Prostate gland (tissue), 2 donors: ENCODE data around the gene SLC17A2. TPM values are rescaled to one million over a fixed set of nuclear protein-coding genes. Genes with fewer than 3 reads are reported as not detected.

ENCODE experiments used
- DNase-seq: peaks from one replicate; pipeline ENCODE4 v3.0.0-alpha.2; 2019; ENCODE audit warnings: low spot score
- H3K27ac ChIP-seq, 2 donors: fragments of 200-600 bp; sonication (generic); 2 replicates each; pipeline ENCODE4 v1.5.1; 2017 to 2019
- H3K27me3 ChIP-seq: fragments of 200-600 bp; sonication (generic); replicated peaks from 2 replicates; pipeline ENCODE4 v1.5.1; 2019; ENCODE audit not compliant: insufficient read depth
- H3K36me3 ChIP-seq, 2 donors: fragments of 200-600 bp; sonication (generic); 1 replicate in 1 of 2; 2 replicates in 1 of 2; pipeline versions ENCODE4 v1.5.1 to v1.8.1; 2017 to 2019
- H3K4me1 ChIP-seq: fragments of 200-600 bp; sonication (generic); replicated peaks from 2 replicates; pipeline ENCODE4 v1.5.1; 2019
- H3K4me3 ChIP-seq, 2 donors: fragments of 200-600 bp; sonication (generic); 2 replicates each; pipeline ENCODE4 v1.5.1; 2017 to 2019
- H3K9me3 ChIP-seq: fragments of 200-600 bp; sonication (generic); 2 replicates; pipeline ENCODE4 v1.5.1; 2017
- POLR2A ChIP-seq: fragments of 450-650 bp; IDR thresholded peaks from one replicate; pipeline ENCODE4 v1.6.1; 2016; ENCODE audit warnings: antibody characterized with exemption, mild to moderate bottlenecking
- POLR2AphosphoS5 ChIP-seq: sonication (generic); formaldehyde crosslinking; IDR thresholded peaks from one replicate; pipeline ENCODE4 v1.6.1; 2017; ENCODE audit warnings: antibody characterized with exemption
- WGBS: methylation state at CpG from one replicate; pipeline ENCODE4 v1.1.5; 2018; 5-methylcytosine and 5-hydroxymethylcytosine counted together
- intact Hi-C: fragments of 100-400 bp; cut with DNase I; formaldehyde crosslinking; loops from one replicate; pipeline ENCODE4 v1.14.2; 2022
- total RNA-seq, 2 donors: library from RNA; depleted of rRNA; stranded (reverse); fragments of >200 nt; gene quantifications; one replicate each; pipeline ENCODE4 v1.1.0, GENCODE V29; 2016
- TF ChIP-seq, protein P1 (sequence below), 4 experiments: fragments of 200-600 bp in 2 of 4; fragments of 450-650 bp in 2 of 4; sonication (generic) in 2 of 4; IDR thresholded peaks; 1 replicate in 3 of 4; 2 replicates in 1 of 4; pipeline ENCODE4 v1.5.1; 2016 to 2019; ENCODE audit warnings: antibody characterized with exemption in 4 of 4, mild to moderate bottlenecking in 2 of 4, moderate library complexity in 2 of 4

SLC17A2 gene
- total RNA-seq, 2 donors from 2014 or later = not detected

DNA sequence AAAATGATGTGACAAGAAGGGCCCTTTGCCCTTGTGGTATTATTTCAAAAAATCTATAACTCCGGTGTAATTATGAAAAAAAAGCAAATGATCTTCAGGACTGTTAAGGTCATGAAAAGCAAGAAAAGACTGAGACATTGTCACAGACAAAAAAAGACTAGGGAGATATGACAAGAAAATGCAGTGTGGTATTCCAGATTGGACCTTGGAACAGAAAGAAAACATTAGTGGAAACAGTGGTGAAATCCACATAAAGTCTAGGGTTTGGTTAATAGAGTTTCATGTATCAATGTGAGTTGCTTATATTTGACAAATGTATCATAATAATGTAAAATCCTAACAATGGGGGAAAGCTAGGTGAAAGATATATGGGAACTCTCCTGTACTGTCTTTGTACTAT is 29.6 kb downstream of the SLC17A2 start:
- Histone ChIP-seq H3K4me1 (no peaks in the 10 kb centered on the region), H3K4me3 (no peak overlapping the region), H3K9me3 (no peaks in the 10 kb centered on the region), H3K36me3 (no peaks in the 10 kb centered on the region), H3K27me3 (no peaks in the 10 kb centered on the region), H3K27ac (no peak overlapping the region)
- intact Hi-C loops = no loop called here
- TF ChIP-seq, protein P1, sequence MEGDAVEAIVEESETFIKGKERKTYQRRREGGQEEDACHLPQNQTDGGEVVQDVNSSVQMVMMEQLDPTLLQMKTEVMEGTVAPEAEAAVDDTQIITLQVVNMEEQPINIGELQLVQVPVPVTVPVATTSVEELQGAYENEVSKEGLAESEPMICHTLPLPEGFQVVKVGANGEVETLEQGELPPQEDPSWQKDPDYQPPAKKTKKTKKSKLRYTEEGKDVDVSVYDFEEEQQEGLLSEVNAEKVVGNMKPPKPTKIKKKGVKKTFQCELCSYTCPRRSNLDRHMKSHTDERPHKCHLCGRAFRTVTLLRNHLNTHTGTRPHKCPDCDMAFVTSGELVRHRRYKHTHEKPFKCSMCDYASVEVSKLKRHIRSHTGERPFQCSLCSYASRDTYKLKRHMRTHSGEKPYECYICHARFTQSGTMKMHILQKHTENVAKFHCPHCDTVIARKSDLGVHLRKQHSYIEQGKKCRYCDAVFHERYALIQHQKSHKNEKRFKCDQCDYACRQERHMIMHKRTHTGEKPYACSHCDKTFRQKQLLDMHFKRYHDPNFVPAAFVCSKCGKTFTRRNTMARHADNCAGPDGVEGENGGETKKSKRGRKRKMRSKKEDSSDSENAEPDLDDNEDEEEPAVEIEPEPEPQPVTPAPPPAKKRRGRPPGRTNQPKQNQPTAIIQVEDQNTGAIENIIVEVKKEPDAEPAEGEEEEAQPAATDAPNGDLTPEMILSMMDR (IDR thresholded peaks at IDR 0.05) = no peak
- TF ChIP-seq POLR2AphosphoS5 (no peak), POLR2A (no peak)
- WGBS = 41% methylated on average over 1 of the region's 1 CpG
- no peak for DNase-seq

DNA sequence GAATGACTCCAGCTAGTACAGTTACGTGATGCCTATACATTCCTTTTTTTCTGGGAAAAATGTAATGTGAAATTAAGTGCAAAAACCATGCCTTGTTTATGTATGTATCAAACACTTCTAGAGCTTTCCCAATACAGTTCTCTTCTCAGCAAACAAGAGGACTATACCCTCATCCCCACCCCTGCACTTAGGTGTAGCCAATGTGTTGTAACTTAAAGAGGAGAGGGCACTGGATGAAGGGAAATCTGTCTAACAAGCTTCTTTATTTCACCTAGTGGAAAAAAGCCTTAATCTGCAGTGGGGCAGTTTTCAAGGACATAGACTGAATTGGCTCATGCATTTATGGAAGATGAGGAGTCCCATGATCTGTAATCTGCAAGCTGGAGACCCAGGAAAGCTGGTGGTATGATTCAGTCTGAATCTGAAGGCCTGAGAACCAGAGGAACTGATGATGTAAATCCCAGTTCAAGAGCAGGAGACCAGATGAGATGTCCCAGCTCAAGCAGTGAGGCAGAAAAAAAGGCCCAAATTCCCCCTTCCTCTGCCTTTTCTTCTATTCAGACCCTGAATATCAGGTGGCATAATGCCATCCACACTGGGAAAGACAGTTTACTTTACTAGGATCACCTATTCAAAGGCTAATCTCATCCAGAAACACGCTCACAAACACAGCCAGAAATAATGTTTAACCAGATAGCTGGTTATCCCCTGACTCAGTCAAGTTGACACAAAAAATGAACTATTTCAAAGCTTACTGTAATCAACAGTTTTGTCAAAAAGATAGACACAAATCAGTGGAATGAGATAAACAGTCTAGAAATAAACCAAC is 30.7 kb downstream of the SLC17A2 start:
- Histone ChIP-seq H3K27ac (no peak overlapping the region), H3K4me3 (no peak overlapping the region), H3K36me3 (no peaks in the 10 kb centered on the region), H3K9me3 (no peaks in the 10 kb centered on the region), H3K27me3 (no peaks in the 10 kb centered on the region), H3K4me1 (no peaks in the 10 kb centered on the region)
- TF ChIP-seq, protein P1 (IDR thresholded peaks at IDR 0.05) = no peak
- TF ChIP-seq POLR2A = no peak
- no peak for TF ChIP-seq POLR2AphosphoS5
- WGBS = 98% methylated on average over 2 of the region's 2 CpGs
- DNase-seq = no peak
- intact Hi-C loops = loop anchor here (10.0 kb wide), 1 partner anchor 675 kb away; no protein-coding TSS in a partner anchor

DNA sequence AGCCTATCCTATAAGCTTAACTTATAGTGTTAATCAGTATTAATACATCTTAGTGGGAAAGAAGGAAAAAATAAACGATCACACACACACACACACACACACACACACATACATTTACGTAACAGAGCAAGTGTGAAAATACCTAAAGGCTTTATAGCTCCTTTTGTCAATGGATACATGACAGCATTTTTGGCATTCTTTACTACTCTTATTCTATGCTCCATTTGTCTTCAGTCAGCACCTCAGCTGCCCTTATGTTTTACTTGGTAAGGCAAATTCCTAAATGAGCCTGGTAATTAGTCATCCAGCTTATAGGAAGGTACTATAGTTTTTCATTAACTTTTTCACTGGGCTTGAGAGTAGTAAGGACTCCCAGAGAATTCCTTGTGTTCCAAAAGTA is 31.4 kb downstream of the SLC17A2 start:
- Histone ChIP-seq H3K36me3 (no peaks in the 10 kb centered on the region), H3K4me1 (no peaks in the 10 kb centered on the region), H3K27me3 (no peaks in the 10 kb centered on the region), H3K4me3 (no peak overlapping the region), H3K9me3 (no peaks in the 10 kb centered on the region), H3K27ac (no peak overlapping the region)
- intact Hi-C loops = loop anchor here (10.0 kb wide), 1 partner anchor 674 kb away; no protein-coding TSS in a partner anchor
- TF ChIP-seq POLR2A (no peak), POLR2AphosphoS5 (no peak)
- TF ChIP-seq, protein P1 (IDR thresholded peaks at IDR 0.05) = no peak
- DNase-seq = no peak
- 72% methylated on average over 2 of the region's 2 CpGs for WGBS

DNA sequence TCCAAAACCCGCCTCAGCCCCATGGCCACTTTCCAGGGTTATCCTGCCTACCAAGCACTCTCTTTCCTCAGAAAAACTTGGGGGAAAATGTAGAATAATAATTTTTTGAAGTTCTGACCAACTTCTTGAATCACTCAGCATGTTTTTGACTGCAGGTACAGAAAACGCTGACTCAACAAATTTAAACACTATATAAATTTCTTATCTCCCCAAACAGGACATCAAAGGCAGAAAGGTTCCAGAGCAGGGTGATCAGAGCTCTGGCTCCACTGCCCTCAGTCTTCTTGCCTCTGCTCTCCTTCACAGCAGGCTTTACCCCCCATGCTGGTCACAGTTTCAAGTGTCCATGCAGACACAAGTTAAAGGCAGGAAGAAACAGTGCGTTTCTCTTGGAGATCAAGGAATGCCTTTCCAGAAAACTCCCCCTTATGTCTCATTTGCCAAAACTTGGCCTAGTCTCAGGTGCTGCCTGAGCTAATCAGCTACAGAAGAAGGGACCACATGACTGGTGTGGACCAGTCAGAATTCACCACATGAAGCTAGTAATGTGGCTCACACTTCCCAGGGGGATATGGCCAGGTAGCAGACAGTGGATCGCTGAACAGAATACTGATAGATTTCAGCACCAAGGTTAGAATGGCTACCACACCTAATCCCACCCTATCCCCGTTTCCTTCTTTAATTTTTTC is 32.1 kb downstream of the SLC17A2 start:
- intact Hi-C loops = loop anchor here (10.0 kb wide), 1 partner anchor 674 kb away; no protein-coding TSS in a partner anchor
- Histone ChIP-seq H3K9me3 (no peaks in the 10 kb centered on the region), H3K4me1 (no peaks in the 10 kb centered on the region), H3K36me3 (no peaks in the 10 kb centered on the region), H3K27me3 (no peaks in the 10 kb centered on the region), H3K4me3 (no peak overlapping the region), H3K27ac (no peak overlapping the region)
- DNase-seq = no peak
- 77% methylated on average over 5 of the region's 5 CpGs for WGBS
- TF ChIP-seq POLR2AphosphoS5 = no peak
- TF ChIP-seq, protein P1 (IDR thresholded peaks at IDR 0.05) = no peak
- no peak for TF ChIP-seq POLR2A
